ENCODE results near the gene CISH.

CISH gene

GRCh38 chr3:50571486-50571885 lies 40.1 kb downstream of the CISH start:
- ChIA-PET POLR2A (interaction anchor here (0.6 to 1.5 kb wide), 2 partner anchors 21 to 659 kb away, joined by 4 to 7 read pairs; no protein-coding TSS in a partner anchor), CTCF (interaction anchor here (0.7 to 16.2 kb wide), 12 partner anchors 8 to 863 kb away, joined by 3 to 419 read pairs (median 10); partner anchors contain the start of genes CISH and MAPKAPK3)
- TF ChIP-seq CTCF (IDR thresholded peaks at IDR 0.05; ENCODE audit: control extremely low read depth, extremely low read depth, low read depth, missing control alignments) = no peak
- no peak for DNase-seq (ENCODE audit: extremely low spot score)

- POLR2A ChIA-PET = interaction anchor here (0.6 to 1.5 kb wide), 3 partner anchors 22 to 660 kb away, joined by 3 to 7 read pairs (median 4); partner anchors contain the start of gene CISH
- no peak for DNase-seq (ENCODE audit: extremely low spot score)
- TF ChIP-seq CTCF (IDR thresholded peaks at IDR 0.05; ENCODE audit: control extremely low read depth, extremely low read depth, low read depth, missing control alignments) = no peak
- CTCF ChIA-PET = interaction anchor here (0.8 to 16.2 kb wide), 13 partner anchors 9 to 1112 kb away, joined by 3 to 419 read pairs (median 7); partner anchors contain the start of genes CISH and MAPKAPK3
Measured at GRCh38 chr3:50570508-50571279, 40.9 kb downstream of the CISH start.

GRCh38 chr3:50568947-50569749 lies 42.4 kb downstream of the CISH start, which contains the start of gene HEMK1:
Gene HEMK1, plus strand, starts transcription at chr3:50569522. Its CDS starts 1,583 bp downstream, at chr3:50571105.
- POLR2A ChIA-PET = interaction anchor here (0.5 to 1.1 kb wide), 9 partner anchors 19 to 816 kb away, joined by 3 to 7 read pairs (median 3); partner anchors contain the start of genes CISH and MANF
- CTCF ChIA-PET = interaction anchor here (0.9 to 16.2 kb wide), 10 partner anchors 17 to 215 kb away, joined by 3 to 419 read pairs (median 5); partner anchors contain the start of genes CISH and MAPKAPK3
- TF ChIP-seq CTCF (IDR thresholded peaks at IDR 0.05; ENCODE audit: control extremely low read depth, extremely low read depth, low read depth, missing control alignments) = no peak
- DNase-seq (ENCODE audit: extremely low spot score) = peak; percentile 99

- POLR2A ChIA-PET = no interaction called here
Measured at GRCh38 chr3:50567386-50568167, 44.0 kb downstream of the CISH start, which contains the start of gene C3orf18. Gene C3orf18, minus strand, starts transcription at chr3:50567747. Its CDS starts 2,048 bp downstream, at chr3:50565699.

GRCh38 chr3:50567011-50567385 lies 44.6 kb downstream of the CISH start:
- TF ChIP-seq CTCF (IDR thresholded peaks at IDR 0.05; ENCODE audit: control extremely low read depth, extremely low read depth, low read depth, missing control alignments) = no peak
- ChIA-PET POLR2A (no interaction called here), CTCF (interaction anchor here (0.9 to 4.2 kb wide), 9 partner anchors 12 to 823 kb away, joined by 3 to 46 read pairs (median 4); partner anchors contain the start of gene CISH)
- DNase-seq (ENCODE audit: extremely low spot score) = no peak

More at GRCh38 chr3:50567386-50568167, 44.0 kb downstream of the CISH start, which contains the start of gene C3orf18:
- DNase-seq (ENCODE audit: extremely low spot score) = peak; percentile 99
- CTCF ChIA-PET = interaction anchor here (0.7 to 4.2 kb wide), 14 partner anchors 12 to 822 kb away, joined by 3 to 46 read pairs (median 4); partner anchors contain the start of gene CISH
- TF ChIP-seq CTCF (IDR thresholded peaks at IDR 0.05; ENCODE audit: control extremely low read depth, extremely low read depth, low read depth, missing control alignments) = no peak

All from GM10248 (cell line).